ENCODE measurements around the gene SEM1.

GRCh38 chr7:96710544-96710943 lies 898 bp upstream of the SEM1 start:
- no peak for TF ChIP-seq ZFX (IDR thresholded peaks at IDR 0.05; ENCODE audit: borderline replicate concordance)
- TF ChIP-seq, protein P1, sequence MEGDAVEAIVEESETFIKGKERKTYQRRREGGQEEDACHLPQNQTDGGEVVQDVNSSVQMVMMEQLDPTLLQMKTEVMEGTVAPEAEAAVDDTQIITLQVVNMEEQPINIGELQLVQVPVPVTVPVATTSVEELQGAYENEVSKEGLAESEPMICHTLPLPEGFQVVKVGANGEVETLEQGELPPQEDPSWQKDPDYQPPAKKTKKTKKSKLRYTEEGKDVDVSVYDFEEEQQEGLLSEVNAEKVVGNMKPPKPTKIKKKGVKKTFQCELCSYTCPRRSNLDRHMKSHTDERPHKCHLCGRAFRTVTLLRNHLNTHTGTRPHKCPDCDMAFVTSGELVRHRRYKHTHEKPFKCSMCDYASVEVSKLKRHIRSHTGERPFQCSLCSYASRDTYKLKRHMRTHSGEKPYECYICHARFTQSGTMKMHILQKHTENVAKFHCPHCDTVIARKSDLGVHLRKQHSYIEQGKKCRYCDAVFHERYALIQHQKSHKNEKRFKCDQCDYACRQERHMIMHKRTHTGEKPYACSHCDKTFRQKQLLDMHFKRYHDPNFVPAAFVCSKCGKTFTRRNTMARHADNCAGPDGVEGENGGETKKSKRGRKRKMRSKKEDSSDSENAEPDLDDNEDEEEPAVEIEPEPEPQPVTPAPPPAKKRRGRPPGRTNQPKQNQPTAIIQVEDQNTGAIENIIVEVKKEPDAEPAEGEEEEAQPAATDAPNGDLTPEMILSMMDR (IDR thresholded peaks at IDR 0.05) = no peak

All from 22Rv1 (cell line).